Measurements from ENCODE around the gene DAPK2. TPM values are rescaled to one million over a fixed set of nuclear protein-coding genes. Genes with fewer than 3 reads are reported as not detected.

The DAPK2 gene
- polyA plus RNA-seq, 2 of the 4 experiments (the other 2 are of a cell fraction) = 3.1 to 4.8 TPM

GRCh38 chr15:64024172-64025050 is 21.9 kb downstream of the DAPK2 start:
- TF ChIP-seq EP300 (IDR thresholded peaks at IDR 0.05) (no peak), CHD4 (IDR thresholded peaks at IDR 0.05; ENCODE audit: borderline replicate concordance) (no peak), HEYL (CRISPR knock-in tag; IDR thresholded peaks at IDR 0.05) (no peak), POLR2AphosphoS2 (conservative IDR thresholded peaks at IDR 0.05; ENCODE audit: low read length) (no peak), ESRRA (IDR thresholded peaks at IDR 0.05; ENCODE audit: borderline replicate concordance, low read length) (no peak), CEBPB (IDR thresholded peaks at IDR 0.05) (no peak), USF2 (IDR thresholded peaks at IDR 0.05) (no peak), HDAC2 (IDR thresholded peaks at IDR 0.05) (no peak), PBX3 (IDR thresholded peaks at IDR 0.05) (no peak), RCOR1 (IDR thresholded peaks at IDR 0.05; ENCODE audit: low read depth, low read length) (no peak), CBX2 (IDR thresholded peaks at IDR 0.05; ENCODE audit: borderline replicate concordance, low read depth) (no peak), RFX5 (IDR thresholded peaks at IDR 0.05) (no peak), SREBF2 (IDR thresholded peaks at IDR 0.05) (no peak), RAD21 (conservative IDR thresholded peaks at IDR 0.05 in 1 of 2, IDR thresholded peaks at IDR 0.05 in 1 of 2) (no peak), MAFK (IDR thresholded peaks at IDR 0.05; ENCODE audit: partially characterized antibody) (no peak), SMC3 (IDR thresholded peaks at IDR 0.05) (no peak), HMGXB4 (CRISPR knock-in tag; IDR thresholded peaks at IDR 0.05; ENCODE audit: borderline replicate concordance) (no peak)
- 61% methylated on average over 5 of the region's 5 CpGs for WGBS (ENCODE audit: missing lambda C conversion rate)
- CTCF ChIA-PET = interaction anchor here (0.7 to 6.1 kb wide), 5 partner anchors 21 to 272 kb away, joined by 3 to 43 read pairs (median 3); partner anchors contain the start of gene DAPK2
- peak overlapping the region; percentile 7; the same call in 1 of the 3 replicates for H3K4me2 ChIP-seq
- no peaks in the 10 kb centered on the region for H3K9me3 ChIP-seq
- DNase-seq (ENCODE audit: low read depth in 1 of 2, low spot score in 1 of 2) = peak in 1 of 2 experiments; percentile 41
- FAIRE-seq = no peak
- peaks cover 29% of the 10 kb centered on the region for H3K4me1 ChIP-seq
- POLR2A ChIA-PET = no interaction called here
- H3K27ac ChIP-seq = peak overlapping the region; percentile 4 to 25; a peak in 3 of 6 replicates
- peak; percentile 57 to 60 for ATAC-seq
- no peak overlapping the region for H3K4me3 ChIP-seq

- no peak for FAIRE-seq
- no peak overlapping the region for H3K4me2 ChIP-seq
- H3K27ac ChIP-seq = no peak overlapping the region
- no peak overlapping the region for H3K4me3 ChIP-seq
- H3K4me1 ChIP-seq = peaks cover 39% of the 10 kb centered on the region
- 18% methylated on average over 1 of the region's 1 CpG for WGBS (ENCODE audit: missing lambda C conversion rate)
- no peaks in the 10 kb centered on the region for H3K9me3 ChIP-seq
- no peak for ATAC-seq
- TF ChIP-seq MAX (IDR thresholded peaks at IDR 0.05) (no peak), CBX2 (IDR thresholded peaks at IDR 0.05; ENCODE audit: borderline replicate concordance, low read depth) (no peak), JUNB (IDR thresholded peaks at IDR 0.05) (no peak), RCOR1 (IDR thresholded peaks at IDR 0.05; ENCODE audit: low read depth, low read length) (no peak), RAD21 (conservative IDR thresholded peaks at IDR 0.05 in 1 of 2, IDR thresholded peaks at IDR 0.05 in 1 of 2) (no peak), ELK1 (IDR thresholded peaks at IDR 0.05; ENCODE audit: low read depth, low read length) (no peak), EP300 (IDR thresholded peaks at IDR 0.05) (no peak), HMGXB4 (CRISPR knock-in tag; IDR thresholded peaks at IDR 0.05; ENCODE audit: borderline replicate concordance) (no peak), JUN (IDR thresholded peaks at IDR 0.05) (no peak), RFX5 (IDR thresholded peaks at IDR 0.05) (no peak), FOSL2 (IDR thresholded peaks at IDR 0.05) (no peak), FOSL2 (CRISPR knock-in tag; IDR thresholded peaks at IDR 0.05) (no peak), PBX3 (IDR thresholded peaks at IDR 0.05) (no peak)
- ChIA-PET CTCF (interaction anchor here (1.2 to 6.1 kb wide), 2 partner anchors 22 to 79 kb away, joined by 3 to 43 read pairs; partner anchors contain the start of gene DAPK2), POLR2A (no interaction called here)
- no peak for DNase-seq (ENCODE audit: low read depth in 1 of 2, low spot score in 1 of 2)
Measured at GRCh38 chr15:64023220-64023619, 23.1 kb downstream of the DAPK2 start.

Measured in A549 (cell line).